Measurements from ENCODE around the gene CFC1B.
"Not testable (repeated sequence)": the region's sequence is repeated elsewhere in the genome, so short reads cannot be mapped to it uniquely, and the experiment has no call there.

CFC1B gene

GRCh38 chr2:130566165-130566564, 45.1 kb downstream of the CFC1B start:
- not testable (repeated sequence) for DNase-seq (ENCODE audit: low read depth)

GRCh38 chr2:130571929-130572328, 50.9 kb downstream of the CFC1B start:
- DNase-seq (ENCODE audit: low read depth): not testable (repeated sequence)

- DNase-seq (ENCODE audit: low read depth): not testable (repeated sequence)
Observed at GRCh38 chr2:130574230-130574629, 53.2 kb downstream of the CFC1B start.

- not testable (repeated sequence) for DNase-seq (ENCODE audit: low read depth)
Observed at GRCh38 chr2:130576209-130576784, 55.3 kb downstream of the CFC1B start.

GRCh38 chr2:130577559-130577958, 56.5 kb downstream of the CFC1B start:
- not testable (repeated sequence) for DNase-seq (ENCODE audit: low read depth)

Measured in stimulated activated CD8-positive, alpha-beta memory T cell treated with anti-CD3 and anti-CD28 coated beads, Interleukin-15, amount 100 ng/mL, for 1 hour (primary cell).